T-helper 2 cell (primary cell): ENCODE results near the gene RINL.

Source experiments
- DNase-seq, 5 experiments: peaks; one replicate each; pipeline versions ENCODE4 v3.0.0 to v3.0.0-alpha.2; 2012 to 2022

RINL gene

DNA sequence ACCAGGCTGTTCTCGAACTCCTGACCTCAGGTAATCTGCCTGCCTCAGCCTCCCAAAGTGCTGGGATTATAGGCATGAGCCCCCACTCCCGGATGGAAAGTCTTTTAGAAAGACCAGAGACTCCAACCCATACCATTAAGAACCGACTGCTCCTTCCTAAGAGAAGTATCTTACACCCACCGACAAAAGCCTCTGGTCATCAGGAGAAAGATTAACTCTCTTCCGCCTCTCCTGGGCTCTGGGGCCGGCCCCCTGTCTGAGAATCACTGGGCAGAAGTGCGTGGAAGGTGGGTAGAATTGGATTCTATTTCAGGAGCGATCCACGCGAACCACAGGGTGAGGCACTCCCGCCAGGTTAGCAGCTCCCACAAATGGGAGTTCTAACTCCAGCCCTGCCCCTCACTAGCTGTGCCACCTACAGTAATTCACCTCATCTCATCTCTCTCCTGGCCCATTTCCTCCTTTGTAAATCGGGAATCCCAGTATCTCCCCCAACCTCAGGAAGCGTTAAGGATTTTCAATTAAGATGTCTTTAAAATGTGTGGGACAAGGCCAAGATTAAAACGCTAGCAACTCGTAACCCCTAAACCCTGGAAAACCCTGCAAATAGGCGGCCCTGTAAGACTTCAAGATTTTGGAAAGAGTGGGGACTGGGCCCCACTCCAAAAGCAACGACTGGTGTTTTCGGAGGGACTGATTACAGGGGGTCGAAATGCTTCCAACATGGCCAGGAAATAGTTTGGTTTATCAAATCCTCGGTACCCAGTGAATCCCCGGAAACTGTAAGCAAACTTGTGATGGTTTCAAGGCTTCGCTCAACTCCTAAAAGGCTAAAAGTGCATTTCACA lies 29.6 kb downstream of the RINL start:
- no peak for DNase-seq

GRCh38 chr19:38846097-38846496 lies 32.0 kb downstream of the RINL start:
- DNase-seq = no peak

DNA sequence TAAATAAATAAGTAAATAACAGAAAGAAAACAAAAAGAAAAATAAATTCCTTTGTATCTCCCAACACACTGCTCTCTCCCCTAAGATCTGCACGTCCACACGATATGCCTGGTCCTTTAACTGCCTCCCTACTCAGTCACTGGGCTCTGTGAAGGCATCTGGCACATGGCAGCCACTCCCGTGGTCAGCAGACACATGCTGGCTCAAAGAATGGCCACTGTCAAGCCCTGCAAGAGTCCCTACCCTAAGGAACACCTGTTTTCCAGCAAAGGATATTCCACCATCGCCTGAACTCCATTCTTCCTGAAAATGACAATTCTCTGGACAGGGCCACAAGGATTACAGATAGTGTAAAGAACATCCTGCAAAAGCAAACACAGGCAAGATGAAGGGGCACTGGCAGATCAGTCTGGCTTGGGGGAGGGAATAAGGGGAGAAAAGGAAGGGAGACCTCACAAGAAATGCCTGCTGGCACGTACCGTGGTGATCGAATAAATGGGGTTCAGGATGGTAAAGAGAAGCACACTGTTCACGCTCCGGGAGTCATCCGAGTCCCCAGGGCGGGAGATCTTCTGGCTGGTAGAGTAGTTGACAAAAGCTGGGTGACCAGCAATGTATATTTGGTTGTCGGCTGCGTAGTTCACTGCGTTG lies 32.6 kb downstream of the RINL start:
- DNase-seq = no peak

DNA sequence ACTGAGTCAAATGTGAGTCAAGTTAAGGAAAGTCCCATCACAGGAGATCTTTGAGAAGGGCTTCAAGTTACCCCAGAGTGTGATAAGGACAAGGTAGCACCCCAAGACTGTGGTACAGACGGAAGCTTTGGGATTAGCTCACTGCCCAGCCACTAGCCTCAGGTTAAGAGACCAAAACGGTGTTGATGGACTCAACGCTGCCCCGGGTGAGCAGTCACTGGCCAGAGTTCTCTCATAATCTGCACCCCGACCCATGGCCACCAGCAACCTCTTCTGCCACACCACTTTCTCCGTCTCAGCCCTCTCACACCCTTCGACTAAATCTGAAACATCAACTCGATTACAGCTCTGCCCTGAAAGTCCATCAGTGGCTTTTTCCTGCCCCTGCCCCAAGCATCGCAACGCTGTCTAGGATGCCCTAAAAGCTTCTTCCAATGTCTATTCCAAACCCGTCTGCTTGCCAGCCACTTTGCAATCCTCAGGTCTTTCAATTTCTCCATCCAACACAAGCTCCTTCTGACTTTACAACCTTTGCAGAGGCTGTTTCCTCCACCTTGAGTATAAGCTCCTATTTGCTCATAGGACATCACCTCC lies 33.9 kb downstream of the RINL start:
- DNase-seq = no peak

DNA sequence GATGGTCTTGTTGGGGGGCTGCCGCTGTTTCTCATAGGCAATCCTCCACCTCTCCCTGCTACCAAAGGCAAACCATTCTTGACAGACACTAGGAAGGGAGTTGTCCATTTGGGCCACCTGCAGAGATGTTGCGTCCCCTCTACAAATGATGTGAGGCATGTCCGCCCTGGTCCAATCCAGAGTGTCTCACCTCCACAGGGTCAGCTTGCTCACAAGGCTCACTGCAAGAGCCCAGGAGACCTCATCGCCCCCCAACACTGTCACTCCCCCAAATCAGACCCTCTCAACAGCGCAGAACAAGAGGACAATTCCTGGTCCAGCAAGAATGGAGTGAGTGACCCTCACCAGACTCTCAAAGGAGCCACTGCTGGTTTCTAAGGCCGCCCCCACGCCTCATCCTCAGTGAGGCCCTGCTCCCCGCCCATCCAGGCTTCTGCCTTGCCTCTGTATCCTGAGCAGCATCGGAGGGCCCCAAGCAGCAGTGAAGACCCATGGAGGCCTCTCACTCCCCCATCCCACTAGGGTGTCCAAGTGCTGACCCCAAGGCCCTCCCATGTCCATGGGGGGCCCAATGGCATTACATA lies 34.8 kb downstream of the RINL start:
- DNase-seq = no peak

- peak in 4 of 5 experiments; percentile 24 to 96 (median 60) for DNase-seq
These were observed 35.5 kb downstream of the RINL start for GRCh38 chr19:38842439-38843174.

GRCh38 chr19:38841787-38842438 lies 36.2 kb downstream of the RINL start:
- DNase-seq = peak in 4 of 5 experiments; percentile 21 to 73 (median 64)

GRCh38 chr19:38841180-38841766 lies 36.8 kb downstream of the RINL start:
- DNase-seq = no peak

GRCh38 chr19:38840583-38840968 lies 37.5 kb downstream of the RINL start:
- no peak for DNase-seq

DNA sequence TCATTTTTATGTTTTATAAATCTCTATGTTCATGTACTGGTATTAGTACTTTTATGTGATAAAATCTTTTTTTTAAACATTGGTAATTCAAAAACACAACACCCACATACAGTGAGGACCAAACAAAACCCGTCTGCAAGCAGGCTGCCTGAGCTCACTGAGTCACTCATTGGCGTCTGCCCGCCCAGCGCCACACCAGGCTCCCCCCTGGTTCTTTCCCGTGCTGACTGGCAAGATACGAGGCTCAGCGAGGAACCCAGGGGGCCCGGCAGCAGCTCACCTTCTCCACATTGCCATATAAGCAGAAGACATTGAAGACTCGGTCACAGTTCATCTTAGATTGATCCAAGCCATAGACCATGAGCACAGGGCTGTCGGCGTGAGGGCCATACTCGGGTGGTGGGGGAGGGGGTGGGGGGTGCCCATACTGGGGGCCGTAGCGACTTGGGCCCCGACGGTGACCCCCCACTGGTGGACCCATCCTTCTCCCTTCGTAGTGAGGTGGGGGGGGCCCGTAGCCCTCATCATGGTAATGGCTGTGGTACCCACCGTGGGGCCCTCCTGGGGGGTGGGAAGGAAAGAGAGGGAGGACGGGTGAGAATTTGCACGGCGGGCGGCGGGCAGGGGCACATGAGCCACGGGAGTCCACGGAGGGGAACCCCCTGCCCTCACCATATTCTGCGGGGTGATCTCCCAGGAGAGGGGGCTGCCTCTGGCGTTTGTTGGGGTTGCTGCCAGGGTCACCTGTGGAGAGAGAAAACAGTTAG lies 38.1 kb downstream of the RINL start:
- no peak for DNase-seq

GRCh38 chr19:38838986-38839761 lies 38.9 kb downstream of the RINL start:
- DNase-seq = no peak

GRCh38 chr19:38838208-38838985 lies 39.7 kb downstream of the RINL start:
- DNase-seq = peak in 1 of 5 experiments; percentile 38

- no peak for DNase-seq
These were observed 40.4 kb downstream of the RINL start for GRCh38 chr19:38837656-38838121.

GRCh38 chr19:38836983-38837626 lies 41.0 kb downstream of the RINL start:
- no peak for DNase-seq

GRCh38 chr19:38836159-38836982 lies 41.7 kb downstream of the RINL start:
- DNase-seq = no peak

GRCh38 chr19:38834590-38834989 lies 43.5 kb downstream of the RINL start:
- DNase-seq = no peak

DNA sequence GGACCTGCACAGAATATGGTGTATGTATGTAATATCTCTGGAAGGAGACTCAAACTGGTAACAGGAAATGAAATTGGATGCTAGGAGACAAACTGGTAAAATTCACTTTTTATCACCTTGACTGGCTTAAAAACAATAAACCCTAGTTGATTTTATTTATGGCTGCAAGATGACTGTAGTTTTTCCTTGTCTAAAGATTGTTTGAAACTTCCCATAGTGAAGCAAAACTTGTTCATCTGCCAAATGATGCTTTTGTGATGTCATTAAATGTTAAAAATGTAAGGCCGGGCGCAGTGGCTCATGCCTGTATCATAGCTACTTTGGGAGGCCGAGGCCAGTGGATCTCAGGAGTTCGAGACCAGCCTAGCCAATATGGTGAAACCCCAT lies 44.0 kb downstream of the RINL start:
- DNase-seq = no peak

GRCh38 chr19:38833092-38833425 lies 45.0 kb downstream of the RINL start:
- DNase-seq = no peak
